Small intestine (tissue), 7 donors: ENCODE results near the gene MINDY4. TPM values are rescaled to one million over a fixed set of nuclear protein-coding genes. Genes with fewer than 3 reads are reported as not detected.

Experiments used
- DNase-seq, 2 donors: peaks; one replicate each; pipeline versions ENCODE4 v3.0.0 to v3.0.0-alpha.2; 2013
- FAIRE-seq: peaks from 2 replicates; lab custom pipeline; 2012; peaks lifted over from hg19 to GRCh38; lab: Jason Lieb, UNC
- H3K27ac ChIP-seq, 3 donors: one replicate each; pipeline ENCODE4 v1.5.1; 2013; ENCODE audit warnings: low read length in 2 of 3, mild to moderate bottlenecking in 2 of 3, control low read depth in 1 of 3, inconsistent platforms in 1 of 3, low read depth in 1 of 3, moderate library complexity in 1 of 3
- H3K27me3 ChIP-seq, 3 donors: one replicate each; pipeline ENCODE4 v1.6.1; 2013; ENCODE audit warnings: low read length in 3 of 3, inconsistent platforms in 1 of 3; ENCODE audit not compliant: control insufficient read depth in 3 of 3, insufficient read depth in 3 of 3
- H3K36me3 ChIP-seq, 3 donors: one replicate each; pipeline ENCODE4 v1.6.1; 2013; ENCODE audit warnings: low read length in 3 of 3, inconsistent platforms in 1 of 3, low read depth in 1 of 3, mild to moderate bottlenecking in 1 of 3, moderate library complexity in 1 of 3; ENCODE audit not compliant: control insufficient read depth in 3 of 3, insufficient read depth in 2 of 3
- H3K4me1 ChIP-seq, 3 donors: one replicate each; pipeline ENCODE4 v1.6.1; 2013; ENCODE audit warnings: low read length in 2 of 3, inconsistent platforms in 1 of 3, low read depth in 1 of 3, mild to moderate bottlenecking in 1 of 3, moderate library complexity in 1 of 3; ENCODE audit not compliant: control insufficient read depth in 3 of 3, insufficient read depth in 2 of 3
- H3K4me3 ChIP-seq, 3 donors: one replicate each; pipeline ENCODE4 v1.5.1; 2013; ENCODE audit warnings: low read length in 3 of 3, control low read depth in 1 of 3, inconsistent platforms in 1 of 3, low read depth in 1 of 3, mild to moderate bottlenecking in 1 of 3, moderate library complexity in 1 of 3
- H3K9me3 ChIP-seq, 2 donors: one replicate each; pipeline ENCODE4 v1.6.1; 2013; ENCODE audit warnings: low read depth in 1 of 2, low read length in 1 of 2; ENCODE audit not compliant: control insufficient read depth in 2 of 2, insufficient read depth in 1 of 2
- WGBS, 3 donors: extraction: QIAGEN DNeasy Blood & Tissue Kit; methylation state at CpG; one replicate each; pipeline ENCODE4 v1.1.7; 2013; 5-methylcytosine and 5-hydroxymethylcytosine counted together
- polyA plus RNA-seq, 4 donors: library from polyadenylated mRNA; stranded (reverse) in 3 of 4; unstranded in 1 of 4; fragments of 200-250 nt in 3 of 4; fragments of 120-200 nt in 1 of 4; gene quantifications; one replicate each; pipeline versions ENCODE4 v1.2.1 to v1.2.3, GENCODE V29; 2013
- donor health status: healthy with polysubstance abuse.
- donor health status: control.
- donor health status: control.
- donor health status: Bipolar disorder and iron deficiency.
- donor health status: healthy.

MINDY4 gene
- polyA plus RNA-seq, 4 donors = 0.22 to 6.5 (median 1.9) TPM

DNA sequence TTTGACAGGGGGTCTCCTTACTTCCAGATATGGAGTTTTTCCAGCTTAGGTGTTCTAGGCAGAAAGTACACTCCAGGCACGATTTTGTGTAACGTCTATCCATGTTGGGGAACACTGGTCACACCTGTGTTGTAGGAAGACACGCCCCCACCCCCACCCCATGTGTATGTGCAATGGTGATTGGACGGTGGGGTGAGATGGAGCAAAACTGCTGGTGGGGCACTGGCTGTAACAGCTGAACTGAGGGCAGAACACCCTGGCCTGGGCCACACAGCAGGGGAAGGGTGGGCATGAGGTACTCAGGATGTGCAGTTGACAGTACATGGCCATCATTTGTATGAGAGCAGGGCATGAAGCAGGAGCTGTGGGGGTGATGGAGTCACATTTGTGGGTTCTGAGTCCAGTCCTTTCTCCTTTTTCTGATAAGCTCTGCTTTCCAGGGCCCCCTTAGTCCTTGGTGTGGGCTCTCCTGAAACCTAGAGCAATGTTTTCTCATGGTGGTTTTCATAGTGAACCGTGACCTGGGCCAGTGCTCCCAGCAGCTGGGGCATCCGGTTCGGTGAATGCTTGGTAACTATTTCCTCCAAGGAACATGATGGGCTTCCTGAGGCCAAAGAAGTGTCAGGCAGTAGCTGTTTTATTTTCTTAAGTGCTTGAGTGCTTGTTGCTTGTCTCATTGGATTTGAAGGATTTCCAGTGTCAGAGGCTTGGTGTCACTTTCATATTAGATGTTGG lies 77.1 kb downstream of the MINDY4 start:
- 74 to 84% (median 75%) methylated on average over 7 of the region's 7 CpGs for WGBS, 3 donors

DNA sequence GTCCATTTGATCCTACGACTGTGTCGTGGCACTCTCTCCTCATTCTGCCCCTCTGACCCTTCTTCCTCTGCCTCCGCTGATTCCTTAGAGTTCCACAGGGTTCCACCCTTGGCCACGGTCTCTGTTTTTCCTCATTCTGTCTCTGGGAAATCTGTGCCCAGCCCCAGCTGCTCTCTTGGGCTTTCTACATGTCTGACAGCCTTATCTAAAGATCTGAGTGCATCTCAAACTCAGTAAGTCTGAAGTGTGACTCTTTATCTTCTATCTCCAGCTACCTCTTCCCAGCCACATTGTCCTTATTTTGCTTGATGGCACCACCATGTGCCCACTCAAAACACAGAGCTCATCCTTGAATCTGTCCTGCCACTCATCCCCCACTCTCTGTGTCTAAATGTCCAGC lies 78.3 kb downstream of the MINDY4 start:
- peaks cover 0 to 6% (median 4%) of the 10 kb centered on the region in 3 donors for H3K4me1 ChIP-seq
- WGBS, 3 donors = 78 to 82% (median 79%) methylated on average over 4 of the region's 4 CpGs
- no peak for DNase-seq
- H3K9me3 ChIP-seq = no peaks in the 10 kb centered on the region
- no peak overlapping the region for H3K4me3 ChIP-seq
- FAIRE-seq = no peak
- peaks cover 0 to 46% (median 0%) of the 10 kb centered on the region in 3 donors for H3K36me3 ChIP-seq
- H3K27ac ChIP-seq = no peak overlapping the region
- H3K27me3 ChIP-seq = no peaks in the 10 kb centered on the region

More for the DNA sequence above, 77.1 kb downstream of the MINDY4 start:
- no peaks in the 10 kb centered on the region for H3K27me3 ChIP-seq
- no peaks in the 10 kb centered on the region for H3K9me3 ChIP-seq
- DNase-seq (no peak), FAIRE-seq (no peak)
- H3K4me1 ChIP-seq = peaks cover 0 to 6% (median 4%) of the 10 kb centered on the region in 3 donors
- no peak overlapping the region for H3K4me3 ChIP-seq
- no peak overlapping the region for H3K27ac ChIP-seq
- H3K36me3 ChIP-seq = peaks cover 0 to 42% (median 0%) of the 10 kb centered on the region in 3 donors

DNA sequence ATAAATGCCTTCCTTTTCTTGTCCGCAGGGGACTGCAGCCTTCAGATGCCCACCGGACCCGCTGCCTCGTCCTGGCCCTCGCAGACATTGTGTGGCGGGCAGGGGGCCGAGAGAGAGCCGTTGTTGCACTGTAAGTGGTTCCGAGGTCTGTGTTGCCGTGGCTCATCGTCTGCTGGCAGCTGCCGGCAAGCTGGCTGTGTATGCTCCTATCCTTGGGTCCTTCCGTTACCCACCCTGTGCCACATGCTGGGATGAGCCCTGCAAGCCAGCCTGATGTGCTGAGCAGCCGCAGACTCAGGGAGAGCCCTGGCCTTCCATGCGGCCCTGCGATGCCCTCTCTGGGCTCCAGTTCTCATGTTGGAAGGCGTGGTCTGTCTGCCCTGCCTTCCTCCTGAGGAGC lies 79.2 kb downstream of the MINDY4 start:
- Histone ChIP-seq H3K27me3 (no peaks in the 10 kb centered on the region), H3K27ac (no peak overlapping the region), H3K36me3 (peaks cover 0 to 52% (median 0%) of the 10 kb centered on the region in 3 donors), H3K4me3 (no peak overlapping the region), H3K9me3 (no peaks in the 10 kb centered on the region), H3K4me1 (peaks cover 0 to 6% (median 4%) of the 10 kb centered on the region in 3 donors)
- DNase-seq = no peak
- FAIRE-seq = no peak
- 93 to 97% (median 95%) methylated on average over 17 of the region's 17 CpGs for WGBS, 3 donors

DNA sequence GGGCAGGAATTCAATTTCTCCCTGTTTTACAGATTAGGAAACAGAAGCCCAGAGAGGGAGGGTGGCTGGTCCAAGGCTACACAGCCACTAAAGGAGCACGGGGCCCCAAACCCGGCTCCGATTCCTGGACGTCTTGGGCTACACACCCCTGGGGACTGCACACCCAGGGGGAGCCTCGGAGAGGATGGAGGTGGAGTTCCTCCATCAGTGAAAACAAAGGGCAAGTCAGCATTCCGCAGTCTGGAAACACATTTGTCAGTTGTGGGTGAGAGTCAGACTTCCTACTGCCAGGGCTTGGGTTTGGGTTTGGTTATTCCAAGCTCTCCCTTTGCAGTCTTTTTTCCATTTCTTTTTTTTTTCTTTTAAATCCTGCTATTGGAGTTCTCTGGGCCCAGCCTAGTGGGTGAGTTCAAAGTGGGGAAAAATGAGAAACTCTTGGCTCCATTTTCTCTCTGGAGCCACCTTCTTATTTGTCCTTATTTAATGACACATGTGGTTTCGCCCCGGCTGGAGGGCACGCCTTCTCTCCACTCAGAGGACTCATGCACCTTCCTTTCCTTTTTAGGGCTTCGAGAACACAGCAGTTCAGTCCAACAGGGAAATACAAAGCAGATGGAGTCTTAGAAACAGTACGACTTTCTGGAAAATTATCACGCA lies 80.6 kb downstream of the MINDY4 start:
- FAIRE-seq (no peak), DNase-seq (no peak)
- Histone ChIP-seq H3K4me1 (no peaks in the 10 kb centered on the region), H3K36me3 (peaks cover 0 to 55% (median 0%) of the 10 kb centered on the region in 3 donors), H3K27me3 (no peaks in the 10 kb centered on the region), H3K4me3 (no peak overlapping the region), H3K27ac (peak overlapping the region in 1 of 3 donors; percentile 36), H3K9me3 (no peaks in the 10 kb centered on the region)
- 78 to 83% (median 83%) methylated on average over 12 of the region's 12 CpGs for WGBS, 3 donors

DNA sequence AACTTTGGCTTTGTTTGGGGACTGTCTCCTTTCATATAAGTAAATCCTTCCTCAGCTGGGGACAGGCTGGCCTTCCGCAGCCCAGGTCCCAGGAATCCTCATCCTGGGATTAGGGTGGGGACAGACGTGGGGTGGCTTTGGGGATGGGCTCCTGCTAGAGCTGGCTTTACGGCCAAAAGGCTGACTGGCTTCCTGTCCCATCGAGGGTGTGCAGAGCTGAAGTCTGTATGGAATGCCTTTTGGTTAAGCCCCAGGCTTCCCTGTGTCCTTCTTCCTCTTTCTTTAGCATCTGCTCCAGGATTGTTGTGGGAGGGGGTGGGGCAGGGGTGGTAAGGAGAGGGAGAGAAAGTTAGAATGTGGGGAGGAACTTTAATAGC lies 81.1 kb downstream of the MINDY4 start:
- no peaks in the 10 kb centered on the region for H3K4me1 ChIP-seq
- H3K27me3 ChIP-seq = no peaks in the 10 kb centered on the region
- FAIRE-seq (no peak), DNase-seq (no peak)
- H3K36me3 ChIP-seq = peaks cover 0 to 57% (median 0%) of the 10 kb centered on the region in 3 donors
- H3K9me3 ChIP-seq = no peaks in the 10 kb centered on the region
- peak overlapping the region in 1 of 3 donors; percentile 36 for H3K27ac ChIP-seq
- H3K4me3 ChIP-seq = no peak overlapping the region
- WGBS, 3 donors = 65 to 82% (median 74%) methylated on average over 4 of the region's 4 CpGs

DNA sequence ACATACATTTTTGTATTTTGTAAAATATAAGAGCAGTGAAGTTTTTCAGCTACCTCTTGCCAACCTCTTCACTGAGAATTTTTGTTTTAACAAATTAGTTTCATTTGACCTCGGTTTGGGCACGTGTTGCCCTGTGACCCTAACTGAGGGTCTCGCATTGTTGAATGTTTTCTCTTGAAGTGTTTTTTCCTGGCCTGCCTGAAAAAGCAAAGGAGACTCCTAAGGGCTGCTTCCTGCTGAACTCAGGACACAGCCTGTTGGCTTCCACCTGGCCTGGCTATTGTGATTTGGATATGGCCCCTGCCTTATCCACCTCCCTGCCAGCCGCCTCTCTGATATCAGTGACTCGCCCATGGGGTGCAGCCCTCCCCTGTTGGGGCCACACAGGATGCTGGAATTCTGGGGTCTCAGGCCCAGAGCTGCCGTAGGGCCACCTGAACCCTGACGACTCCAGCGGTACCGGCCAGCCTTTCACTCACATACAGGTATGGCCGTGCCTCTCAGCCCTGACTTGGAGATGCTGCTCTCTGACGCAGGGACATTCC lies 81.6 kb downstream of the MINDY4 start:
- Histone ChIP-seq H3K36me3 (peaks cover 0 to 56% (median 0%) of the 10 kb centered on the region in 3 donors), H3K27ac (peak overlapping the region in 1 of 3 donors; percentile 36), H3K4me1 (no peaks in the 10 kb centered on the region), H3K4me3 (no peak overlapping the region), H3K27me3 (no peaks in the 10 kb centered on the region), H3K9me3 (no peaks in the 10 kb centered on the region)
- 81 to 86% (median 83%) methylated on average over 11 of the region's 11 CpGs for WGBS, 3 donors
- no peak for FAIRE-seq
- DNase-seq = no peak

DNA sequence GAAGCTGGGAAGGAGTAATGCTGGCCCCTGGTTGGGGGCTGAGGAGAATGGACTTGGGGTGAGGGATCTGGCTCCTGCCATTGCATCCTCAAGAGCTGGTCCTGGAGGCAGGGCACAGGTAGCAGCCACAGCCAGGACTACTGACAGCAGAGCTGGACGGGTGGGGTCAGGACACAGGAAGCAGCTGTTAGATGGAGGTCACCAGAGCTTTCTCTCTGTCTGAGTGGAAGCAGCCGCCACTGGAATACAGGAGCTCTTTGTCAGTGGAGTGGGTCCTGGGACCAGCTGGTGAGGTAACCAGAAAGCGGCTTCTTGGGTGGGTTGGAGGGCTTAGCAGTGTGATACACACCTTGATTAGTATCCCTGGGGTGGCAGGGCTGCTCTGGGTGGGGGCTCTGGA lies 82.4 kb downstream of the MINDY4 start:
- DNase-seq (no peak), FAIRE-seq (no peak)
- no peak overlapping the region for H3K27ac ChIP-seq
- 81 to 91% (median 84%) methylated on average over 3 of the region's 3 CpGs for WGBS, 3 donors
- H3K36me3 ChIP-seq = peaks cover 0 to 60% (median 0%) of the 10 kb centered on the region in 3 donors
- no peaks in the 10 kb centered on the region for H3K9me3 ChIP-seq
- H3K4me1 ChIP-seq = no peaks in the 10 kb centered on the region
- no peak overlapping the region for H3K4me3 ChIP-seq
- no peaks in the 10 kb centered on the region for H3K27me3 ChIP-seq

DNA sequence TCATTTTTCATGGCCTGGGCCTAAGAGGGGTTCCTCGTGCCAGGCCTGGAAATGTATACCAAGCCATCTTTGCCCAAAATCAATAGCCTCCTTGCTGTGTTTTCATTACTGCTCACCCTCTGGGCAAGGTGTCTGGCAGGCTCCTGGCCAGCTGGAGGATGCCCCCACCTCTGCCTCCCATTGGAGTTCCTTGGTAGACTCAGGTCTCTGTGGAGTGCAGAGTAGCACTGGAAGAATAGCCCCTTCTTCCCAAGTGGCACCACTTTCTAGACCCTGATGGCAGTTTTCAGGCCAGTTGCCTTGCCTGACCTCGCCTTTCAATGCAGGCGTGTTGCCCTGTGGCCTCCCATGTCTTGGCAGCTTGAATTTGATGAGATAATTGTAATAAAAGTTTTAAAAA lies 84.7 kb downstream of the MINDY4 start:
- H3K27me3 ChIP-seq = no peaks in the 10 kb centered on the region
- no peak for FAIRE-seq
- H3K9me3 ChIP-seq = no peaks in the 10 kb centered on the region
- WGBS, 3 donors = 80 to 84% (median 80%) methylated on average over 3 of the region's 3 CpGs
- H3K4me3 ChIP-seq = no peak overlapping the region
- H3K36me3 ChIP-seq = peaks cover 0 to 74% (median 0%) of the 10 kb centered on the region in 3 donors
- no peak overlapping the region for H3K27ac ChIP-seq
- H3K4me1 ChIP-seq = peaks cover 0 to 10% (median 0%) of the 10 kb centered on the region in 3 donors
- DNase-seq = no peak
